ENCODE measurements around the gene TGFB1.

The TGFB1 gene

DNA sequence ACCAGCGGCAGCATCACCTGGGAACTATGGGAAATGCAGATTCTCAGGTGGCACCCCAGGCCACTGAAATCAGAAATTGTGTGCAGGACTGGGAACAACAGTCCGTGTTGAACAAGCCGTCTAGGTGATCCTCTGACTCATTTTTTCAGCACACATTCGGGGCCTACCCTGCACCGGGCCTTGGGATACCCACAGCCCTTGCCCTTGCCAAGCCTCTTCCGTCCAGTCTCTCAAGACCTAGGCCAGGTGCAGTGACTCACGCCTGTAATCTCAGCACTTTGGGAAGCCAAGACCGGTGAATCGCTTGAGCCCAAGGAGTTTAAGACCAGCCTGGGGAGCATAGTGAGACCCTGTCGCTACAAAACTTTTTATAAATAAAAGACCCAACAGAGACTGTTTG, 18.3 kb downstream of the TGFB1 start:
- no peak for TF ChIP-seq GATA3 (IDR thresholded peaks at IDR 0.05; ENCODE audit: low read depth, low read length)
- TF ChIP-seq GATA2 (IDR thresholded peaks at IDR 0.05; ENCODE audit: low read depth, low read length), result no peak

DNA sequence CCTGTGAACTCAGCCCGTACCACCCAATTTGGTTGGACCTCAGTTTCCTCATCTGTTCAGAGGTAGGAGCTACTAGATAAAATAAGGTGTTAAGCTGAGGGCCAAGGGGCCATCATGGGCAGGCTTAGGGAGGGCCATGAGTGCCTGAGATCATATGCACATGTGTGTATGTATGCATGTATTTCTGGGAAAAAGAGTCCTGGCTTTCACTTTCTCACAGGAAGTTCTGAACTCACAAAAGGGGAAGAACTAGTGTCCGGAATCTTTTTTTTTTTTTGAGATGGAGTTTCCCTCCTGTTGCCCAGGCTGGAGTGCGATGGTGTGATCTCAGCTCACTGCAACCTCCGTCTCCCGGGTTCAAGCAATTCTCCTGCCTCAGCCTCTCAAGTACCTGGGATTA, 18.9 kb downstream of the TGFB1 start:
- TF ChIP-seq GATA3 (IDR thresholded peaks at IDR 0.05; ENCODE audit: low read depth, low read length), result no peak
- TF ChIP-seq GATA2 (IDR thresholded peaks at IDR 0.05; ENCODE audit: low read depth, low read length), result no peak

DNA sequence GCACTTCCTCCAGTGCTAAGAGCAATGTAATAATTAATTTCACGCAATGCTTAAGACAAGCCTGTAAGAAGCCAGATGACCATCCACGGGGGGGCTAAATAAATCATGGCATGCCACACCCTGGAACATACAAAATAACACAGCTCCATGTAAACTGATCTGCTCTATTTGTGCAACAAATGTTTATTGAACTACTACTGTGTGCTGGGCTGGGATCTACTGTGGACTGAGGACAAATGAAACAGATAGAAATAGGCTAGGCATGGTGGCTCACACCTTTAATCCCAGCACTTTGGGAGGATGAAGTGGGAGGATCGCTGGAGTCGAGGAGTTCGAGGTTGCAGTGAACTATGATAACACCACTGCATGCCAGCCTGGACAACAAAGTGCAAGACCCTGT, 21.3 kb downstream of the TGFB1 start:
- TF ChIP-seq GATA3 (IDR thresholded peaks at IDR 0.05; ENCODE audit: low read depth, low read length), result no peak
- TF ChIP-seq GATA2 (IDR thresholded peaks at IDR 0.05; ENCODE audit: low read depth, low read length), result no peak

- TF ChIP-seq GATA3 (IDR thresholded peaks at IDR 0.05; ENCODE audit: low read depth, low read length) (no peak), GATA2 (IDR thresholded peaks at IDR 0.05; ENCODE audit: low read depth, low read length) (no peak)
These were observed 21.7 kb downstream of the TGFB1 start for GRCh38 chr19:41332000-41332399.

DNA sequence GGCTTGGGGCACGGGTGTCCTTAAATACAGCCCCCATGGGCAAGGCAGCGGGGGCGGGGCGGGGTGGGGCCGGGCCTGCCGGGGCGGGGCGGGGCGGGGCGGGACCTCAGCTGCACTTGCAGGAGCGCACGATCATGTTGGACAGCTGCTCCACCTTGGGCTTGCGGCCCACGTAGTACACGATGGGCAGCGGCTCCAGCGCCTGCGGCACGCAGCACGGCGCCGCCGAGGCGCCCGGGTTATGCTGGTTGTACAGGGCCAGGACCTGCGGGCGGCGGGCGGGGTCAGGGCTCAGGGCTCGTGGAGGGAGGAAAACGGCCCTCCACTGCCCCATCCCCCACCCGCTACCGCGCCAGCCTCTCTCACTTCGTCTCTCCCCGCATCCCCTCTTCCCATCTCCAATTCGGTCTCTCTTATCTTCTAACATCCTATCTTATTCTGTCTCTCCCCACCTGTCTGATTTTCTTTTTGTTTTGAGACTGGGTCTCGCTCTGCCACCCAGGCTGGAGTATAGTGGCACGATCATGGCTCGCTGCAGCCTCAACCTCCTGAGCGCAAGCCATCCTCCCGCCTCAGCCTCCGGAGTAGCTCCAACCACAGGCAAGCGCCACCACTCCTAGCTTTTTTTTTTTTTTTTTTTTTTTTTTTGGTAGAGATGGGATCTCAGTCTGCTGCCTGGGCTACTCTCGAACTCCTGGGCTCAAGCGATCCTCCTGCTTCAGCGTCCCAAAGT, 22.6 kb downstream of the TGFB1 start:
- no peak for TF ChIP-seq GATA3 (IDR thresholded peaks at IDR 0.05; ENCODE audit: low read depth, low read length)
- TF ChIP-seq GATA2 (IDR thresholded peaks at IDR 0.05; ENCODE audit: low read depth, low read length), result no peak; the same call in 1 of the 2 replicates

GRCh38 chr19:41330481-41330880, 23.2 kb downstream of the TGFB1 start:
- TF ChIP-seq GATA3 (IDR thresholded peaks at IDR 0.05; ENCODE audit: low read depth, low read length), result no peak
- no peak for TF ChIP-seq GATA2 (IDR thresholded peaks at IDR 0.05; ENCODE audit: low read depth, low read length)

DNA sequence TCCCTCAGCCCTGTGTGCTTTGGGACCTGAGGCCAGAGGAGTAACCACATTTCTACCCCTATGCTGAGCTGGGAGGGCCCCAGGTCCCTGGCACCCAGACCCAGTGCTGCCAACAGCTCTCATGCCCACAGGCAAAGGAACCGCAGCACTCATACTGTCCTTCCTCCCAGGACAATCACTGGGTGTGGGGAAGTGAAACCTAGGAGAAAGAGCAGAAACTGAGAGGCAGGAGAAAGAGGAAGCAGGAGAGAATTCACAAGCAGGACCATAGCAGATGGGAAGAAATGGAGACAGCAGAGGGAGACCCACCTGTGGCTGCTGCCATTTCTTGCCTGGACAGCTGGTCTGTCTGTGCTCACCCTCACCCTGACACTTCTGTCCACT, 24.9 kb downstream of the TGFB1 start:
- TF ChIP-seq GATA2 (IDR thresholded peaks at IDR 0.05; ENCODE audit: low read depth, low read length), result no peak
- no peak for TF ChIP-seq GATA3 (IDR thresholded peaks at IDR 0.05; ENCODE audit: low read depth, low read length)

DNA sequence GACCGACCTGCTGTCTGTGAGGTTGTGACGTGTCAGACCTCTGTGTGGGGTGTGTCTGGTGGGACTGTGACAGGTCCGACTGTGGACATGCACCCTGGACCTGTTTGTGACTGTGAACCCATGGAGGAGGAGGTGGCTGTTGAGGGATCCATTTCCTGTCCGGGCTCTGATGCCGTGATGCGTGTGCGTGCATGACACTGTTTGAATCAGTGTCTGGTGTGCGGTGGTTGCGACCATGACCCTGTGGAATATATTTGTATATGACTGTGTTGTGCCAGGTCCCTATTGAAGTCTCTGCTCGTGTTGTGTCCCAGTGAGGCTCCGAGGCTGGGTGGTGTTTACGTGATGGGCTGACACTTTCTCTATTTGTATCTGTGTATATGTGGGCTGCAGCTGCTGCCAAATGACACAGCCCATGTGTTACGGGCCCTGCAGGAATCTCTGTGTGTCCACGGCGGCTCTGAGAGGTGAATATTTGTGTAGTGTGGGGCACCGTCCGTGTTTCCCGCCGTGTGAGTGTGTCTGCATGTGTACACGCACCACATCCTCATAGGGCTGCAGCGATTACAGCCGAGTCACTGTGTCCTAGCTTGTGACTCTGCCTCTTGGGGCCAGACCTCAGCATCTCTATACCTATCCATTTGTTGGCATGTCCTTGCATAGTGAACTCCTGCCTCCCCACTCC, 25.4 kb downstream of the TGFB1 start:
- TF ChIP-seq GATA3 (IDR thresholded peaks at IDR 0.05; ENCODE audit: low read depth, low read length) (no peak), GATA2 (IDR thresholded peaks at IDR 0.05; ENCODE audit: low read depth, low read length) (no peak)

GRCh38 chr19:41327576-41328156, 26.1 kb downstream of the TGFB1 start:
- no peak for TF ChIP-seq GATA2 (IDR thresholded peaks at IDR 0.05; ENCODE audit: low read depth, low read length)
- no peak for TF ChIP-seq GATA3 (IDR thresholded peaks at IDR 0.05; ENCODE audit: low read depth, low read length)

- no peak for TF ChIP-seq GATA2 (IDR thresholded peaks at IDR 0.05; ENCODE audit: low read depth, low read length)
- no peak for TF ChIP-seq GATA3 (IDR thresholded peaks at IDR 0.05; ENCODE audit: low read depth, low read length)
These were observed 26.6 kb downstream of the TGFB1 start for GRCh38 chr19:41327076-41327575.

DNA sequence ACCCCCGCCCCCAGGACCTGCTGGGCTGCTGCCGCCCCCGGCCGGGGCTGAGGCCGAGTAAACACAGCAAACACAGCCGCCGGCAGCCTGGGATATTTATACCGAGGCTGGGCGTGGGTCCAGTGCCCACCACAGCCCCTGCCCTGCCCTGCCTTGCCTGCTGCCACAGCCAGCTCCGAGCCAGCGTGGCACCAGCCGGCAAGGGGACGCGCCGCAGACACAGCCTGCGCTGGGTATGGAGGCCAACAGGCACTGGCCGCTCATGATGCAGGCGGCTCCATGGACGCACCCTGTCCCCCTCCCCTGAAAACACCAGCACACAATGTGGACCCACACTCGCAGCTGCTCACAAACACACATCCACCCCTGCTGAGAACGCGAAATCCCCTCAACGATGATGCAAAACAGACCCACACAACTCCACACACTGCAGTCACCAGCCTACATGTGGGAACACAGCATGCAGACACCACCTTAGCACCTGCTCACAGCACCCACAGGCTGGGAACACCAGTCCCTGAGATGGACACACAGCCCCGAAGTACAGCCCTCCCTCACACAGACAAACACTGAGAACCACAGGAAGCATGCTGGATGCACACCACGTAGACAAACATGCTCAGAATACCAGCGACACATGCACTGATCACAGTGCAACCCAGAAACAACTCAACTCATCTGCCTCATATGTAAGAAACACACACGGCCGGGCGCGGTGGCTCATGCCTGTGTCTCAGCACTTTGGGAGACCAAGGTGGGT, 27.6 kb downstream of the TGFB1 start:
- TF ChIP-seq GATA3 (IDR thresholded peaks at IDR 0.05; ENCODE audit: low read depth, low read length), result no peak
- no peak for TF ChIP-seq GATA2 (IDR thresholded peaks at IDR 0.05; ENCODE audit: low read depth, low read length)

- no peak for TF ChIP-seq GATA2 (IDR thresholded peaks at IDR 0.05; ENCODE audit: low read depth, low read length)
- no peak for TF ChIP-seq GATA3 (IDR thresholded peaks at IDR 0.05; ENCODE audit: low read depth, low read length)
These were observed 28.1 kb downstream of the TGFB1 start for GRCh38 chr19:41325640-41325946.

GRCh38 chr19:41324921-41325639, 28.6 kb downstream of the TGFB1 start:
- TF ChIP-seq GATA2 (IDR thresholded peaks at IDR 0.05; ENCODE audit: low read depth, low read length) (no peak), GATA3 (IDR thresholded peaks at IDR 0.05; ENCODE audit: low read depth, low read length) (no peak)

All from SH-SY5Y (cell line).